GM18909 (cell line): Measurements from ENCODE around the gene BICD2.
"Not testable (repeated sequence)": the region's sequence is repeated elsewhere in the genome, so short reads cannot be mapped to it uniquely, and the experiment has no call there.

Experiments used
- ATAC-seq: cut with Tn5 transposase; IDR thresholded peaks from one replicate; pipeline ENCODE4 v1.9.1; 2021; ENCODE audit warnings: mild to moderate bottlenecking; ENCODE audit not compliant: unreplicated experiment, poor library complexity

The BICD2 gene

GRCh38 chr9:92771309-92771708, 6.7 kb upstream of the BICD2 start:
- no peak for ATAC-seq

GRCh38 chr9:92770360-92770995, 5.8 kb upstream of the BICD2 start:
- no peak for ATAC-seq

- ATAC-seq: no peak
Measured at GRCh38 chr9:92769990-92770359, 5.3 kb upstream of the BICD2 start.

GRCh38 chr9:92769286-92769685, 4.7 kb upstream of the BICD2 start:
- ATAC-seq: no peak

GRCh38 chr9:92768816-92769215, 4.2 kb upstream of the BICD2 start:
- not testable (repeated sequence) for ATAC-seq

GRCh38 chr9:92767066-92768054, 2.7 kb upstream of the BICD2 start:
- no peak for ATAC-seq

GRCh38 chr9:92764988-92765936, 629 bp upstream of the BICD2 start:
- peak; percentile 93 for ATAC-seq

- ATAC-seq: peak; percentile 9
Measured at GRCh38 chr9:92763721-92764380, 782 bp downstream of the BICD2 start.

GRCh38 chr9:92762781-92763708, 1.6 kb downstream of the BICD2 start:
- no peak for ATAC-seq

GRCh38 chr9:92762196-92762595, 2.4 kb downstream of the BICD2 start:
- ATAC-seq: no peak

GRCh38 chr9:92761686-92762085, 2.9 kb downstream of the BICD2 start:
- no peak for ATAC-seq

- ATAC-seq: no peak
Measured at GRCh38 chr9:92760494-92760893, 4.1 kb downstream of the BICD2 start.

GRCh38 chr9:92760070-92760469, 4.6 kb downstream of the BICD2 start:
- no peak for ATAC-seq

- ATAC-seq: no peak
Measured at GRCh38 chr9:92759446-92759845, 5.2 kb downstream of the BICD2 start.

- no peak for ATAC-seq
Measured at GRCh38 chr9:92756792-92757191, 7.8 kb downstream of the BICD2 start.

GRCh38 chr9:92754091-92754745, 10.4 kb downstream of the BICD2 start:
- ATAC-seq: no peak

GRCh38 chr9:92752812-92753404, 11.7 kb downstream of the BICD2 start:
- no peak for ATAC-seq

- no peak for ATAC-seq
Measured at GRCh38 chr9:92749934-92750315, 14.7 kb downstream of the BICD2 start.
